OCI-LY1 (cell line): ENCODE data around the gene SLC25A26.

Experiments
- CTCF ChIP-seq: fragments of 200-600 bp; sonication (generic), shearing (Covaris generic); IDR thresholded peaks from 2 replicates; pipeline ENCODE4 v1.5.1; 2017; ENCODE audit warnings: mild to moderate bottlenecking, antibody characterized with exemption, low read length, moderate library complexity, mixed read lengths
- EZH2 ChIP-seq: fragments of 200-600 bp; sonication (generic), shearing (Covaris generic); IDR thresholded peaks from 2 replicates; pipeline ENCODE4 v1.8.0; 2017; ENCODE audit warnings: borderline replicate concordance, mixed run types, mild to moderate bottlenecking, antibody characterized with exemption, low read length, moderate library complexity, mixed read lengths

GRCh38 chr3:66367979-66368378 is 147.2 kb downstream of the SLC25A26 start:
- no peak for TF ChIP-seq CTCF
- TF ChIP-seq EZH2: no peak
